K562 (cell line): ENCODE measurements around the gene SUB1. TPM values are rescaled to one million over a fixed set of nuclear protein-coding genes. Genes with fewer than 3 reads are reported as not detected.

ENCODE experiments used
- ATAC-seq: fragments of 200-7000 bp; cut with Tn5 transposase; 3 replicates; pipeline ENCODE4 v1.9.1; 2020; ENCODE audit warnings: moderate library complexity
- BruUV-seq: library from RNA; stranded (reverse); fragments of 400-500 nt; replicated peaks from 2 replicates; lab custom pipeline; 2021; lab: Mats Ljungman, UMichigan
- CTCF ChIA-PET: fragments of 300-600 bp; formaldehyde crosslinking; extraction: SDS; loops from one replicate; lab custom pipeline; 2021; ENCODE audit warnings: low intra/inter-chr PET ratio; lab: Yijun Ruan, JAX
- POLR2A ChIA-PET: fragments of 300-600, 350-650 bp; sonication (Branson Sonifier 250); formaldehyde crosslinking; extraction: SDS; loops from one replicate; lab custom pipeline; 2021; ENCODE audit warnings: antibody characterized with exemption, inconsistent platforms; lab: Yijun Ruan, JAX
- DNase-seq, 4 experiments: peaks; one replicate each; pipeline versions ENCODE4 v3.0.0 to v3.0.0-alpha.2; 2011 to 2018; ENCODE audit warnings: low spot score in 3 of 4, mixed read lengths in 3 of 4; ENCODE audit errors: extremely low read depth in 1 of 4
- FAIRE-seq: peaks from 2 replicates; lab custom pipeline; 2011; peaks lifted over from hg19 to GRCh38; lab: Jason Lieb, UNC
- H2AFZ ChIP-seq: 2 replicates; pipeline ENCODE4 v1.6.0; 2011; ENCODE audit warnings: low read depth, low read length, control low read depth, inconsistent platforms
- H3K27ac ChIP-seq: fragments of 200-600 bp; 3 replicates; pipeline ENCODE4 v1.8.0; 2011; ENCODE audit warnings: low read depth, mild to moderate bottlenecking, control low read depth, inconsistent platforms, low read length, moderate library complexity, mixed read lengths; ENCODE audit errors: extremely low read depth
- H3K27me3 ChIP-seq, 2 experiments: fragments of 300-600 bp in 1 of 2; 2 replicates in 1 of 2; 3 replicates in 1 of 2; pipeline versions ENCODE4 v1.6.0 to v1.8.0; 2011; ENCODE audit warnings: inconsistent platforms in 2 of 2, low read length in 2 of 2, mild to moderate bottlenecking in 1 of 2, mixed read lengths in 1 of 2, moderate library complexity in 1 of 2; ENCODE audit not compliant: control insufficient read depth in 2 of 2, insufficient read depth in 2 of 2
- H3K36me3 ChIP-seq: fragments of 300-600 bp; 3 replicates; pipeline ENCODE4 v1.8.0; 2011; ENCODE audit warnings: mild to moderate bottlenecking, low read length, inconsistent platforms; ENCODE audit not compliant: control insufficient read depth, insufficient read depth
- H3K4me1 ChIP-seq, 2 experiments: fragments of 200-600 bp in 1 of 2; replicated peaks in 1 of 2; 2 replicates in 1 of 2; 3 replicates in 1 of 2; pipeline versions ENCODE4 v1.5.1 to v1.8.0; 2011; ENCODE audit warnings: inconsistent platforms in 2 of 2, low read length in 2 of 2, mild to moderate bottlenecking in 1 of 2, mixed read lengths in 1 of 2, moderate library complexity in 1 of 2; ENCODE audit not compliant: control insufficient read depth in 2 of 2, insufficient read depth in 2 of 2
- H3K4me2 ChIP-seq: 2 replicates; pipeline ENCODE4 v1.6.1; 2011; ENCODE audit warnings: low read length, control low read depth, inconsistent platforms, mixed read lengths; ENCODE audit not compliant: insufficient read depth
- H3K4me3 ChIP-seq: fragments of 200-600 bp; sonication (generic), shearing (Covaris generic); 2 replicates; pipeline ENCODE4 v1.5.1; 2016; ENCODE audit warnings: control low read depth, inconsistent platforms
- H3K79me2 ChIP-seq: fragments of 200-600 bp; 3 replicates; pipeline ENCODE4 v1.8.0; 2011; ENCODE audit warnings: low read length, inconsistent platforms; ENCODE audit not compliant: control insufficient read depth, insufficient read depth
- H3K9ac ChIP-seq, 2 experiments: 2 replicates each; pipeline versions ENCODE4 v1.6.0 to v1.6.1; 2011; ENCODE audit warnings: low read depth in 2 of 2, low read length in 2 of 2, control low read depth in 1 of 2, inconsistent platforms in 1 of 2, mild to moderate bottlenecking in 1 of 2, mixed read lengths in 1 of 2; ENCODE audit not compliant: insufficient read depth in 1 of 2
- H3K9me1 ChIP-seq: one replicate; pipeline ENCODE4 v1.6.0; 2011; ENCODE audit warnings: inconsistent platforms, mild to moderate bottlenecking, low read length, moderate library complexity; ENCODE audit not compliant: control insufficient read depth, insufficient read depth
- H3K9me3 ChIP-seq: replicated peaks from 2 replicates; pipeline ENCODE4 v1.5.1; 2011; ENCODE audit warnings: low read depth, low read length, inconsistent platforms; ENCODE audit not compliant: control insufficient read depth, insufficient read depth
- H4K20me1 ChIP-seq: replicated peaks from 2 replicates; pipeline ENCODE4 v1.6.1; 2011; ENCODE audit warnings: low read length, inconsistent platforms, mixed read lengths; ENCODE audit not compliant: control insufficient read depth, insufficient read depth
- CTCF ChIP-seq, 3 experiments: IDR thresholded peaks in 2 of 3; conservative IDR thresholded peaks in 1 of 3; 2 replicates each; pipeline ENCODE4 v1.5.1; 2011 to 2012; ENCODE audit warnings: low read length in 3 of 3, mild to moderate bottlenecking in 3 of 3, control low read depth in 2 of 3, improper control_type of control experiment in 1 of 3, inconsistent platforms in 1 of 3, low read depth in 1 of 3, mixed read lengths in 1 of 3, moderate library complexity in 1 of 3; ENCODE audit not compliant: insufficient read depth in 2 of 3
- PHB ChIP-seq: fragments of 250-450 bp; sonication (Bioruptor Pico); IDR thresholded peaks from 2 replicates; pipeline ENCODE4 v1.5.0; 2021
- PREB ChIP-seq: sonication (generic); formaldehyde crosslinking; IDR thresholded peaks from 2 replicates; pipeline ENCODE4 v1.8.1; 2023; ENCODE audit warnings: mild to moderate bottlenecking, missing genetic modification reagents
- RAD21 ChIP-seq, 2 experiments: fragments of 250-450 bp in 1 of 2; fragments of 450-650 bp in 1 of 2; sonication (Bioruptor Pico) in 1 of 2; formaldehyde crosslinking in 1 of 2; IDR thresholded peaks in 1 of 2; conservative IDR thresholded peaks in 1 of 2; 2 replicates each; pipeline versions ENCODE4 v1.4.0 to v1.8.0; 2020 to 2022; ENCODE audit warnings: mild to moderate bottlenecking in 2 of 2, moderate library complexity in 1 of 2
- ZNF316 ChIP-seq: fragments of 450-650 bp; IDR thresholded peaks from 2 replicates; pipeline ENCODE4 v1.6.1; 2016
- WGBS: fragments of 100-300 bp; shearing (Covaris generic); methylation state at CpG from one replicate; pipeline ENCODE4 v1.1.6; 2016; ENCODE audit warnings: low coverage, mixed read lengths; ENCODE audit not compliant: insufficient coverage; ENCODE audit errors: missing lambda C conversion rate; 5-methylcytosine and 5-hydroxymethylcytosine counted together
- in situ Hi-C: fragments of 300-500 bp; cut with MboI; formaldehyde crosslinking; loops from 4 replicates; pipeline ENCODE4 v1.15.0; 2018; ENCODE audit warnings: inconsistent platforms, mixed read lengths
- intact Hi-C: fragments of 100-400 bp; cut with micrococcal nuclease; formaldehyde crosslinking; loops from 2 replicates; pipeline ENCODE4 v1.14.2; 2022
- polyA plus RNA-seq, 8 experiments: library from polyadenylated mRNA; depleted of rRNA in 4 of 8; stranded (reverse) in 5 of 8; unstranded in 3 of 8; fragments of >200 nt; fragmentation: Nextera tagmentation in 2 of 8; fragmentation: Illumina TruSeq in 1 of 8; extraction: Ambion mirVana in 2 of 8; extraction: Trizol in 1 of 8; gene quantifications; 2 replicates each; pipeline versions ENCODE4 v1.2.1 to v1.2.3, GENCODE V29; 2011 to 2014; ENCODE audit warnings: inconsistent platforms in 1 of 8, missing spikeins in 1 of 8
- total RNA-seq, 7 experiments: library from RNA; depleted of rRNA in 6 of 7; stranded (reverse); fragments of >200 nt in 6 of 7; fragmentation: Illumina TruSeq in 2 of 7; extraction: Trizol in 2 of 7; gene quantifications; 2 replicates each; pipeline versions ENCODE4 v1.2.1 to v1.2.3, GENCODE V29; 2011 to 2021; ENCODE audit warnings: low replicate concordance in 1 of 7

SUB1 gene
- total and polyA plus RNA-seq, 9 of the 15 experiments (the other 6 are each of a cell fraction or from before 2014, with no cell fraction given), result 336 to 1,031 (median 700) TPM

DNA sequence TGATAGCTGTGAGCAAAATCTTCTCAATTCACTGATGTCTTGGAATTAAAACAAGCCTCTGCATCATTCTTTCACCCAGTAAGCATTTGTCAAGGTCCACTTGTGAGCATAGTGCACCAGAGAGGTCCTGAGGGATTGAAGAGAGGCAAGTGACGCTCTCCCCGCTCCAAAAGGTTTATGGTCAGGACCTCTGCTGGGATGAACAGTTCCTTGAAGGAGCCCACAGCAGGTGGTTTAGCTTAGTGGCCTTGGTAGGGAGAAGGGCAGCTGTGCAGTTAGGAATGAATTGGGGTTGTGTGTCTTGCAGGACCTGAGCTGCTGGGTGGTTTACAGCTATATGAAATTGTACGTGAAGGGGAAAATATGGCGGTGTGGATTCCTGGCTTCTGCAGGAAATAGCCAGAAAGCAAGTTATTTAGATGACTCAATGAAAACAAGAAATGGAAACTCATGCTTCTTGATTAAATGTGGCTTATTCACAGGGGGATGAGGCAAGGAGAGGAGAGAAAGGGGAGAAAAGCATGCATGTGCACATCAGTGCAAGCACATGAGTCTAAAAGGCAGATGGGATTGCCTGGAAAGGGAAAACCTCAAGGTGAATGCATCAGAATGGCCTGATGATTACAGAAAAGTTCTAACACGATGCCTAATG, 42.0 kb downstream of the SUB1 start:
- no peaks in the 10 kb centered on the region for H3K79me2 ChIP-seq
- POLR2A ChIA-PET, result no interaction called here
- in situ Hi-C loops (no loop called here), intact Hi-C loops (loop anchor here (10.0 kb wide), 1 partner anchor 787 kb away; no protein-coding TSS in a partner anchor)
- H3K27me3 ChIP-seq, result peaks cover 19 to 43% of the 10 kb centered on the region in 2 experiments
- no peak for DNase-seq
- no peak overlapping the region for H3K4me3 ChIP-seq
- no peak overlapping the region for H3K27ac ChIP-seq
- H3K9me1 ChIP-seq, result no peaks in the 10 kb centered on the region
- CTCF ChIA-PET, result no interaction called here
- H3K36me3 ChIP-seq, result no peaks in the 10 kb centered on the region
- H2AFZ ChIP-seq, result no peak overlapping the region
- no peak for TF ChIP-seq PHB (CRISPR knock-in tag)
- TF ChIP-seq ZNF316, result 0 out of 2 replicates have a peak, but pooled peaks have one; percentile 11
- peak; percentile 54 for FAIRE-seq
- 3% methylated on average over 5 of the region's 5 CpGs for WGBS
- H4K20me1 ChIP-seq, result no peaks in the 10 kb centered on the region
- BruUV-seq, result no TSS peak
- no peak for ATAC-seq
- H3K9ac ChIP-seq, result no peak overlapping the region
- no peaks in the 10 kb centered on the region for H3K9me3 ChIP-seq
- no peaks in the 10 kb centered on the region for H3K4me1 ChIP-seq
- H3K4me2 ChIP-seq, result no peak overlapping the region

GRCh38 chr5:32628049-32628844, 42.9 kb downstream of the SUB1 start:
- CTCF ChIA-PET, result interaction anchor here (0.6 kb wide), 1 partner anchor 289 kb away, joined by 4 read pairs; no protein-coding TSS in a partner anchor
- POLR2A ChIA-PET, result no interaction called here
- BruUV-seq, result no TSS peak
- no peaks in the 10 kb centered on the region for H3K36me3 ChIP-seq
- in situ Hi-C loops, result no loop called here
- H3K27ac ChIP-seq, result no peak overlapping the region
- intact Hi-C loops, result loop anchor here (10.0 kb wide), 1 partner anchor 787 kb away; no protein-coding TSS in a partner anchor
- H3K4me1 ChIP-seq, result no peaks in the 10 kb centered on the region
- H3K9me3 ChIP-seq, result no peaks in the 10 kb centered on the region
- peaks cover 17 to 41% of the 10 kb centered on the region in 2 experiments for H3K27me3 ChIP-seq
- H3K79me2 ChIP-seq, result no peaks in the 10 kb centered on the region
- peak; percentile 27; the same call in 1 of the 3 replicates for ATAC-seq
- H3K9ac ChIP-seq, result no peak overlapping the region
- peak; percentile 37 for FAIRE-seq
- no peak overlapping the region for H3K4me3 ChIP-seq
- DNase-seq, result no peak
- TF ChIP-seq RAD21 (CRISPR knock-in tag; conservative IDR thresholded peaks at IDR 0.05 in 1 of 2, IDR thresholded peaks at IDR 0.05 in 1 of 2) (peak in 1 of 2 experiments; percentile 41; a peak in 2 of 4 replicates), CTCF (IDR thresholded peaks at IDR 0.05 in 2 of 3, conservative IDR thresholded peaks at IDR 0.05 in 1 of 3; ENCODE audit: insufficient read depth in 2 of 3, low read depth in 1 of 3, low read length in 3 of 3) (peak in 1 of 3 experiments; percentile 24; a peak in 1 of 6 replicates), PREB (CRISPR knock-in tag) (no peak)
- H3K9me1 ChIP-seq, result no peaks in the 10 kb centered on the region
- 3% methylated on average over 8 of the region's 8 CpGs for WGBS
- H3K4me2 ChIP-seq, result no peak overlapping the region
- H4K20me1 ChIP-seq, result no peaks in the 10 kb centered on the region
- no peak overlapping the region for H2AFZ ChIP-seq
